GM23248 (cell line): ENCODE measurements around the gene PREB. TPM values are rescaled to one million over a fixed set of nuclear protein-coding genes. Genes with fewer than 3 reads are reported as not detected.

Experiments
- DNase-seq: peaks from one replicate; pipeline ENCODE4 v3.0.0-alpha.2; 2015
- H2AFZ ChIP-seq: fragments of 200-600 bp; sonication (generic); 2 replicates; pipeline ENCODE4 v1.6.1; 2016; ENCODE audit warnings: antibody characterized with exemption
- H3F3A ChIP-seq: fragments of 200-600 bp; sonication (generic); 2 replicates; pipeline ENCODE4 v1.6.1; 2016; ENCODE audit warnings: mild to moderate bottlenecking, antibody characterized with exemption, mixed run types; ENCODE audit not compliant: insufficient read depth
- H3K27ac ChIP-seq: fragments of 200-600 bp; sonication (generic); 2 replicates; pipeline ENCODE4 v1.5.1; 2016; ENCODE audit warnings: mild to moderate bottlenecking
- H3K27me3 ChIP-seq: fragments of 200-600 bp; sonication (generic); replicated peaks from 2 replicates; pipeline ENCODE4 v1.6.1; 2016; ENCODE audit warnings: mild to moderate bottlenecking; ENCODE audit not compliant: insufficient read depth
- H3K36me3 ChIP-seq: fragments of 200-600 bp; sonication (generic); 2 replicates; pipeline ENCODE4 v1.6.1; 2016; ENCODE audit warnings: low read depth, mild to moderate bottlenecking
- H3K4me1 ChIP-seq: fragments of 200-600 bp; sonication (generic); 2 replicates; pipeline ENCODE4 v1.6.1; 2016; ENCODE audit warnings: mild to moderate bottlenecking; ENCODE audit not compliant: insufficient read depth
- H3K4me2 ChIP-seq: fragments of 200-600 bp; sonication (generic); one replicate; pipeline ENCODE4 v1.6.1; 2016; ENCODE audit warnings: mild to moderate bottlenecking; ENCODE audit not compliant: unreplicated experiment
- H3K4me3 ChIP-seq: fragments of 200-600 bp; sonication (generic); 2 replicates; pipeline ENCODE4 v1.5.1; 2016; ENCODE audit warnings: mild to moderate bottlenecking
- H3K79me2 ChIP-seq: fragments of 200-600 bp; sonication (generic); 2 replicates; pipeline ENCODE4 v1.6.1; 2016; ENCODE audit warnings: mild to moderate bottlenecking; ENCODE audit not compliant: insufficient read depth
- H3K9ac ChIP-seq: fragments of 200-600 bp; sonication (generic); 2 replicates; pipeline ENCODE4 v1.6.1; 2016; ENCODE audit warnings: mild to moderate bottlenecking
- H3K9me2 ChIP-seq: fragments of 200-600 bp; sonication (generic); 2 replicates; pipeline ENCODE4 v1.6.1; 2016; ENCODE audit warnings: mixed run types, mild to moderate bottlenecking, moderate library complexity; ENCODE audit not compliant: insufficient read depth
- H3K9me3 ChIP-seq: fragments of 200-600 bp; sonication (generic); one replicate; pipeline ENCODE4 v1.6.1; 2017; ENCODE audit warnings: low read depth
- H4K20me1 ChIP-seq: fragments of 200-600 bp; sonication (generic); 2 replicates; pipeline ENCODE4 v1.6.0; 2016; ENCODE audit not compliant: insufficient read depth
- EZH2 ChIP-seq: fragments of 200-600 bp; sonication (generic); IDR thresholded peaks from 2 replicates; pipeline ENCODE4 v1.6.1; 2018; ENCODE audit warnings: antibody characterized with exemption, mild to moderate bottlenecking; ENCODE audit not compliant: insufficient read depth, poor library complexity, severe bottlenecking
- EZH2phosphoT487 ChIP-seq: fragments of 200-600 bp; sonication (generic); IDR thresholded peaks from 2 replicates; pipeline ENCODE4 v1.6.1; 2018; ENCODE audit warnings: antibody characterized with exemption, moderate library complexity, mild to moderate bottlenecking, low read depth; ENCODE audit not compliant: insufficient read depth
- WGBS, 2 experiments: methylation state at CpG; one replicate each; pipeline ENCODE4 v1.1.6; 2015 to 2017; ENCODE audit warnings: low lambda C conversion rate in 2 of 2, low coverage in 1 of 2; ENCODE audit errors: missing lambda C conversion rate in 2 of 2; 5-methylcytosine and 5-hydroxymethylcytosine counted together
- in situ Hi-C: fragments of 300-500 bp; cut with MboI; formaldehyde crosslinking; loops from 2 replicates; pipeline ENCODE4 v1.15.0; 2020
- polyA plus RNA-seq: library from polyadenylated mRNA; unstranded; fragments of >200 nt; fragmentation: Nextera tagmentation; extraction: Ambion mirVana; gene quantifications from 2 replicates; pipeline ENCODE4 v1.2.1, GENCODE V29; 2016
- total RNA-seq: library from RNA; depleted of rRNA; stranded (reverse); fragments of >200 nt; shearing (Covaris generic); gene quantifications from 2 replicates; pipeline ENCODE4 v1.2.3, GENCODE V29; 2014; rRNA removed

The PREB gene
- total and polyA plus RNA-seq, 2 experiments from 2014 or later, result 45.0 to 52.2 TPM

- in situ Hi-C loops, result no loop called here
- Histone ChIP-seq H3F3A (peaks cover 13% of the 10 kb centered on the region), H2AFZ (no peak overlapping the region), H4K20me1 (no peaks in the 10 kb centered on the region), H3K36me3 (no peaks in the 10 kb centered on the region), H3K27ac (no peak overlapping the region), H3K4me3 (no peak overlapping the region), H3K9ac (no peak overlapping the region), H3K79me2 (peaks cover 24% of the 10 kb centered on the region), H3K27me3 (no peaks in the 10 kb centered on the region), H3K9me2 (no peaks in the 10 kb centered on the region), H3K9me3 (no peaks in the 10 kb centered on the region), H3K4me2 (no peak overlapping the region), H3K4me1 (peaks cover 16% of the 10 kb centered on the region)
- no peak for TF ChIP-seq EZH2phosphoT487
- TF ChIP-seq EZH2, result no peak
- DNase-seq, result no peak
- 94 to 95% methylated on average over 6 of the region's 6 CpGs for WGBS, 2 experiments
These were observed 50.0 kb downstream of the PREB start for GRCh38 chr2:27084297-27085061.

DNA sequence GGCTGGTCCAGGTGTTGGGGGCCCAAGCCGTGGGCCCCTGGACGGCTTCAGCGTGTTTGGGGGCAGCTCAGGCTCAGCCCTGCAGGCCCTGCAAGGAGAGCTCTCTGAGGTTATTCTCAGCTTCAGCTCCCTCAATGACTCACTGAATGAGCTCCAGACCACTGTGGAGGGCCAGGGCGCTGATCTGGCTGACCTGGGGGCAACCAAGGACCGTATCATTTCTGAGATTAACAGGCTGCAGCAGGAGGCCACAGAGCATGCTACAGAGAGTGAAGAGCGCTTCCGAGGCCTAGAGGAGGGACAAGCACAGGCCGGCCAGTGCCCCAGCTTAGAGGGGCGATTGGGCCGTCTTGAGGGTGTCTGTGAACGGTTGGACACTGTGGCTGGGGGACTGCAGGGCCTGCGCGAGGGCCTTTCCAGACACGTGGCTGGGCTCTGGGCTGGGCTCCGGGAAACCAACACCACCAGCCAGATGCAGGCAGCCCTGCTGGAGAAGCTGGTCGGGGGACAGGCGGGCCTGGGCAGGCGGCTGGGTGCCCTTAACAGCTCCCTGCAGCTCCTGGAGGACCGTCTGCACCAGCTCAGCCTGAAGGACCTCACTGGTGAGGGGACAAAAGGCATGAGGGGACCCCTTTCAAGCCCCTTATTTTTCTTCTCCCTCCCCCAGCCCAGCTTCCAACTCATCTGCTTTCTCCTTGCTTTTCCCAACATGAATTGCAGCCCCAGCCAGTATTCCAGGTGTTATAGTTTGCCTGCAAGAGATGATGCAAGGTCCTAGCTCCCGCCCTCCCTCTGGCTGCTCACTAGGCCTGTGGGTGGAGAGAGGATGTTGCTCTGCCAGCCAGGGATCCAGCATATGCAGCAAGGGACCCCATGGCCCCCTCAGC is 50.8 kb downstream of the PREB start:
- TF ChIP-seq EZH2 (no peak), EZH2phosphoT487 (no peak)
- peaks cover 16% of the 10 kb centered on the region for H3K4me1 ChIP-seq
- H3K36me3 ChIP-seq, result no peaks in the 10 kb centered on the region
- no peaks in the 10 kb centered on the region for H3K27me3 ChIP-seq
- no peaks in the 10 kb centered on the region for H3K9me3 ChIP-seq
- H2AFZ ChIP-seq, result no peak overlapping the region
- DNase-seq, result no peak
- no peak overlapping the region for H3K4me3 ChIP-seq
- in situ Hi-C loops, result no loop called here
- no peaks in the 10 kb centered on the region for H4K20me1 ChIP-seq
- no peak overlapping the region for H3K27ac ChIP-seq
- peaks cover 13% of the 10 kb centered on the region for H3F3A ChIP-seq
- H3K4me2 ChIP-seq, result no peak overlapping the region
- no peaks in the 10 kb centered on the region for H3K9me2 ChIP-seq
- WGBS, 2 experiments, result 82 to 86% methylated on average over 19 to 20 of the region's 20 CpGs
- H3K9ac ChIP-seq, result no peak overlapping the region
- peaks cover 33% of the 10 kb centered on the region for H3K79me2 ChIP-seq

DNA sequence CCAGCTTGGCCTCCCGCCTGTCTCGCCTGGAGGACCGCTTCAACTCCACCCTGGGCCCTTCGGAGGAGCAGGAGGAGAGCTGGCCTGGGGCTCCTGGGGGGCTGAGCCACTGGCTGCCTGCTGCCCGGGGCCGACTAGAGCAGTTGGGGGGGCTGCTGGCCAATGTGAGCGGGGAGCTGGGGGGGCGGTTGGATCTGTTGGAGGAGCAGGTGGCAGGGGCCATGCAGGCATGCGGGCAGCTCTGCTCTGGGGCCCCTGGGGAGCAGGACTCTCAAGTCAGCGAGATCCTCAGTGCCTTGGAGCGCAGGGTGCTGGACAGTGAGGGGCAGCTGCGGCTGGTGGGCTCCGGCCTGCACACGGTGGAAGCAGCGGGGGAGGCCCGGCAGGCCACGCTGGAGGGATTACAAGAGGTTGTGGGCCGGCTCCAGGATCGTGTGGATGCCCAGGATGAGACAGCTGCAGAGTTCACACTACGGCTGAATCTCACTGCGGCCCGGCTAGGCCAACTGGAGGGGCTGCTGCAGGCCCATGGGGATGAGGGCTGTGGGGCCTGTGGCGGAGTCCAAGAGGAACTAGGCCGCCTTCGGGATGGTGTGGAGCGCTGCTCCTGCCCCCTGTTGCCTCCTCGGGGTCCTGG is 51.5 kb downstream of the PREB start:
- Histone ChIP-seq H3K9me2 (no peaks in the 10 kb centered on the region), H3K27ac (no peak overlapping the region), H2AFZ (no peak overlapping the region), H3K4me1 (peaks cover 16% of the 10 kb centered on the region), H3K4me2 (no peak overlapping the region), H3K9ac (no peak overlapping the region), H3K36me3 (no peaks in the 10 kb centered on the region), H3K4me3 (no peak overlapping the region), H3K27me3 (no peaks in the 10 kb centered on the region), H4K20me1 (no peaks in the 10 kb centered on the region), H3F3A (peaks cover 13% of the 10 kb centered on the region), H3K9me3 (no peaks in the 10 kb centered on the region), H3K79me2 (peaks cover 35% of the 10 kb centered on the region)
- 85 to 87% methylated on average over 23 to 27 of the region's 27 CpGs for WGBS, 2 experiments
- in situ Hi-C loops, result no loop called here
- TF ChIP-seq EZH2phosphoT487, result no peak
- TF ChIP-seq EZH2, result no peak
- no peak for DNase-seq

DNA sequence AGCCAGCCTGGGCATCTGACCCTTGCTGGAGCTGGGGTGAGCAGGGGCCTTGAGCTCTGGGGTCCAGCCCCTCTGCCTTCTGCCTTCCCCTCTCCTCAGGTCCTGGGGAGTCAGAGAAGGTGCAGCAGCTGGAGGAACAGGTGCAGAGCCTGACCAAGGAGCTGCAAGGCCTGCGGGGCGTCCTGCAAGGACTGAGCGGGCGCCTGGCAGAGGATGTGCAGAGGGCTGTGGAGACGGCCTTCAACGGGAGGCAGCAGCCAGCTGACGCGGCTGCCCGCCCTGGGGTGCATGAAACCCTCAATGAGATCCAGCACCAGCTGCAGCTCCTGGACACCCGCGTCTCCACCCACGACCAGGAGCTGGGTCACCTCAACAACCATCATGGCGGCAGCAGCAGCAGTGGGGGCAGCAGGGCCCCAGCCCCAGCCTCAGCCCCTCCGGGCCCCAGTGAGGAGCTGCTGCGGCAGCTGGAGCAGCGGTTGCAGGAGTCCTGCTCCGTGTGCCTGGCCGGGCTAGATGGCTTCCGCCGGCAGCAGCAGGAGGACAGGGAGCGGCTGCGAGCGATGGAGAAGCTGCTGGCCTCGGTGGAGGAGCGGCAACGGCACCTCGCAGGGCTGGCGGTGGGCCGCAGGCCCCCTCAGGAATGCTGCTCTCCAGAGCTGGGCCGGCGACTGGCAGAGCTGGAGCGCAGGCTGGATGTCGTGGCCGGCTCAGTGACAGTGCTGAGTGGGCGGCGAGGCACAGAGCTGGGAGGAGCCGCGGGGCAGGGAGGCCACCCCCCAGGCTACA is 52.3 kb downstream of the PREB start:
- Histone ChIP-seq H3K9me2 (no peaks in the 10 kb centered on the region), H3K9me3 (no peaks in the 10 kb centered on the region), H3K79me2 (peaks cover 35% of the 10 kb centered on the region), H2AFZ (no peak overlapping the region), H3K27ac (no peak overlapping the region), H3K4me2 (no peak overlapping the region), H3K36me3 (no peaks in the 10 kb centered on the region), H3K27me3 (no peaks in the 10 kb centered on the region), H3K4me1 (peaks cover 16% of the 10 kb centered on the region), H3F3A (peaks cover 13% of the 10 kb centered on the region), H4K20me1 (no peaks in the 10 kb centered on the region), H3K4me3 (no peak overlapping the region), H3K9ac (no peak overlapping the region)
- TF ChIP-seq EZH2 (no peak), EZH2phosphoT487 (no peak)
- WGBS, 2 experiments, result 89 to 92% methylated on average over 34 to 38 of the region's 38 CpGs
- no peak for DNase-seq
- in situ Hi-C loops, result no loop called here

Other genes starting within 250 kb of the PREB start
- gene MAPRE3, start 164.0 kb downstream of the PREB start, total RNA-seq, result 5.4 and 7.9 TPM in 2 replicates
- gene MAPRE3, start 164.0 kb downstream of the PREB start, polyA plus RNA-seq, result 21.6 and 23.0 TPM in 2 replicates
- gene TMEM214, start 101.7 kb downstream of the PREB start, total RNA-seq, result 74.9 and 90.4 TPM in 2 replicates
- 70.9 and 75.7 TPM in 2 replicates for gene TMEM214, start 101.7 kb downstream of the PREB start, polyA plus RNA-seq
- gene AGBL5, start 83.0 kb downstream of the PREB start, total RNA-seq, result 15.2 and 17.8 TPM in 2 replicates
- gene AGBL5, start 83.0 kb downstream of the PREB start, polyA plus RNA-seq, result 19.7 TPM in 2 replicates
- gene OST4, start 63.0 kb downstream of the PREB start, total RNA-seq, result 445 and 499 TPM in 2 replicates
- gene OST4, start 63.0 kb downstream of the PREB start, polyA plus RNA-seq, result 906 and 942 TPM in 2 replicates
- gene EMILIN1, start 56.0 kb downstream of the PREB start, total RNA-seq, result 219 and 229 TPM in 2 replicates
- gene EMILIN1, start 56.0 kb downstream of the PREB start, polyA plus RNA-seq, result 61.5 and 65.0 TPM in 2 replicates
- not detected in 2 replicates for gene KHK, start 47.9 kb downstream of the PREB start, total RNA-seq
- 0.24 and 0.51 TPM in 2 replicates for gene KHK, start 47.9 kb downstream of the PREB start, polyA plus RNA-seq
- gene CGREF1, start 15.5 kb downstream of the PREB start, total RNA-seq, result 19.2 and 23.3 TPM in 2 replicates
- gene CGREF1, start 15.5 kb downstream of the PREB start, polyA plus RNA-seq, result 17.2 and 17.8 TPM in 2 replicates
- gene ABHD1, start 10.8 kb downstream of the PREB start, total RNA-seq, result not detected in 2 replicates
- not detected in 2 replicates for gene ABHD1, start 10.8 kb downstream of the PREB start, polyA plus RNA-seq
- gene PRR30, start 4.8 kb upstream of the PREB start, total RNA-seq, result not detected in 2 replicates
- gene PRR30, start 4.8 kb upstream of the PREB start, polyA plus RNA-seq, result not detected in 2 replicates
- gene TCF23, start 14.4 kb upstream of the PREB start, total RNA-seq, result not detected in 2 replicates
- not detected in 2 replicates for gene TCF23, start 14.4 kb upstream of the PREB start, polyA plus RNA-seq
- gene ATRAID, start 77.4 kb upstream of the PREB start, total RNA-seq, result 170 and 214 TPM in 2 replicates
- 304 and 311 TPM in 2 replicates for gene ATRAID, start 77.4 kb upstream of the PREB start, polyA plus RNA-seq
- 13.5 and 19.9 TPM in 2 replicates for gene SLC5A6, start 77.6 kb upstream of the PREB start, total RNA-seq
- 9.4 and 10.4 TPM in 2 replicates for gene SLC5A6, start 77.6 kb upstream of the PREB start, polyA plus RNA-seq
- gene CAD, start 82.7 kb upstream of the PREB start, total RNA-seq, result 23.9 and 27.7 TPM in 2 replicates
- 17.1 and 19.2 TPM in 2 replicates for gene CAD, start 82.7 kb upstream of the PREB start, polyA plus RNA-seq
- not detected in 2 replicates for gene SLC30A3, start 128.4 kb upstream of the PREB start, total RNA-seq
- not detected in 2 replicates for gene SLC30A3, start 128.4 kb upstream of the PREB start, polyA plus RNA-seq
- not detected in 2 replicates for gene DNAJC5G, start 140.8 kb upstream of the PREB start, total RNA-seq
- gene DNAJC5G, start 140.8 kb upstream of the PREB start, polyA plus RNA-seq, result not detected in 2 replicates
- gene TRIM54, start 147.8 kb upstream of the PREB start, total RNA-seq, result not detected in 2 replicates
- not detected in 2 replicates for gene TRIM54, start 147.8 kb upstream of the PREB start, polyA plus RNA-seq
- not detected in 2 replicates for gene UCN, start 173.8 kb upstream of the PREB start, total RNA-seq
- gene UCN, start 173.8 kb upstream of the PREB start, polyA plus RNA-seq, result 1.3 and 1.6 TPM in 2 replicates
- gene MPV17, start 188.5 kb upstream of the PREB start, total RNA-seq, result 91.0 and 94.0 TPM in 2 replicates
- 128 and 138 TPM in 2 replicates for gene MPV17, start 188.5 kb upstream of the PREB start, polyA plus RNA-seq
- gene GTF3C2, start 222.1 kb upstream of the PREB start, total RNA-seq, result 22.6 and 43.1 TPM in 2 replicates
- 23.8 and 26.4 TPM in 2 replicates for gene GTF3C2, start 222.1 kb upstream of the PREB start, polyA plus RNA-seq
- gene EIF2B4, start 235.7 kb upstream of the PREB start, total RNA-seq, result 26.6 and 29.2 TPM in 2 replicates
- 50.1 and 55.2 TPM in 2 replicates for gene EIF2B4, start 235.7 kb upstream of the PREB start, polyA plus RNA-seq
- 163 and 193 TPM in 2 replicates for gene SNX17, start 236.0 kb upstream of the PREB start, total RNA-seq
- 173 and 183 TPM in 2 replicates for gene SNX17, start 236.0 kb upstream of the PREB start, polyA plus RNA-seq
- gene ZNF513, start 246.1 kb upstream of the PREB start, total RNA-seq, result 6.7 and 9.5 TPM in 2 replicates
- gene ZNF513, start 246.1 kb upstream of the PREB start, polyA plus RNA-seq, result 6.0 and 6.6 TPM in 2 replicates